Measurements from ENCODE around the gene EBF3. TPM values are rescaled to one million over a fixed set of nuclear protein-coding genes. Genes with fewer than 3 reads are reported as not detected.

Gene EBF3
- total RNA-seq, 1 donor from 2014 or later, result 22.5 TPM

GRCh38 chr10:129832573-129833467, 131.3 kb downstream of the EBF3 start:
- DNase-seq, result no peak

GRCh38 chr10:129831150-129831549, 132.9 kb downstream of the EBF3 start:
- DNase-seq, result no peak

- no peak for DNase-seq
These were observed 138.2 kb downstream of the EBF3 start for GRCh38 chr10:129825826-129826225.

GRCh38 chr10:129825221-129825620, 138.9 kb downstream of the EBF3 start:
- DNase-seq, result no peak

GRCh38 chr10:129820451-129820850, 143.6 kb downstream of the EBF3 start:
- DNase-seq, result no peak

- no peak for DNase-seq
These were observed 147.4 kb downstream of the EBF3 start for GRCh38 chr10:129816656-129817045.

GRCh38 chr10:129815898-129816655, 148.0 kb downstream of the EBF3 start:
- no peak for DNase-seq

- DNase-seq, result no peak
These were observed 149.1 kb downstream of the EBF3 start for GRCh38 chr10:129814681-129815646.

GRCh38 chr10:129812398-129812797, 151.7 kb downstream of the EBF3 start:
- DNase-seq, result no peak

GRCh38 chr10:129811208-129811607, 152.9 kb downstream of the EBF3 start:
- DNase-seq, result no peak

- no peak for DNase-seq
These were observed 154.2 kb downstream of the EBF3 start for GRCh38 chr10:129809841-129810240.

- DNase-seq, result no peak
These were observed 154.6 kb downstream of the EBF3 start for GRCh38 chr10:129809431-129809830.

- no peak for DNase-seq
These were observed 155.7 kb downstream of the EBF3 start for GRCh38 chr10:129808092-129808983.

- no peak for DNase-seq
These were observed 156.9 kb downstream of the EBF3 start for GRCh38 chr10:129807211-129807610.

- no peak for DNase-seq
These were observed 163.2 kb downstream of the EBF3 start for GRCh38 chr10:129800796-129801340.

- DNase-seq, result no peak
These were observed 164.1 kb downstream of the EBF3 start for GRCh38 chr10:129799942-129800341.

GRCh38 chr10:129796710-129797420, 167.2 kb downstream of the EBF3 start:
- no peak for DNase-seq

GRCh38 chr10:129793996-129794395, 170.1 kb downstream of the EBF3 start:
- DNase-seq, result no peak

- DNase-seq, result no peak
These were observed 170.6 kb downstream of the EBF3 start for GRCh38 chr10:129793479-129793878.

GRCh38 chr10:129792864-129793263, 171.2 kb downstream of the EBF3 start:
- no peak for DNase-seq

- no peak for DNase-seq
These were observed 171.9 kb downstream of the EBF3 start for GRCh38 chr10:129792141-129792540.
